Natural killer cell (primary cell): ENCODE data around the gene STX11. TPM values are rescaled to one million over a fixed set of nuclear protein-coding genes. Genes with fewer than 3 reads are reported as not detected.

ENCODE experiments used
- ATAC-seq, 3 donors: fragments of 150-1000 bp in 2 of 3; fragments of 200-7000 bp in 1 of 3; cut with Tn5 transposase; 1 replicate in 1 of 3; 2 replicates in 2 of 3; pipeline ENCODE4 v1.10.0; 2021; ENCODE audit warnings: mild to moderate bottlenecking in 2 of 3, moderate library complexity in 2 of 3
- DNase-seq, 2 donors: peaks; one replicate each; pipeline versions ENCODE4 v3.0.0 to v3.0.0-alpha.2; 2013 to 2021; ENCODE audit warnings: mixed read lengths in 1 of 2
- H3K27ac ChIP-seq: one replicate; pipeline ENCODE4 v1.5.1; 2013; ENCODE audit warnings: mild to moderate bottlenecking, low read length
- H3K27me3 ChIP-seq: one replicate; pipeline ENCODE4 v1.6.1; 2013; ENCODE audit warnings: low read length; ENCODE audit not compliant: control insufficient read depth, insufficient read depth
- H3K36me3 ChIP-seq: one replicate; pipeline ENCODE4 v1.6.1; 2013; ENCODE audit warnings: low read length; ENCODE audit not compliant: control insufficient read depth, insufficient read depth
- H3K4me1 ChIP-seq: one replicate; pipeline ENCODE4 v1.6.1; 2013; ENCODE audit warnings: low read length; ENCODE audit not compliant: control insufficient read depth, insufficient read depth
- H3K4me3 ChIP-seq: one replicate; pipeline ENCODE4 v1.5.1; 2013; ENCODE audit warnings: low read length
- H3K9me3 ChIP-seq: one replicate; pipeline ENCODE4 v1.6.1; 2013; ENCODE audit warnings: low read length; ENCODE audit not compliant: control insufficient read depth, insufficient read depth
- H3K27ac Mint-ChIP-seq, 2 donors: one replicate each; pipeline ENCODE4 v1.8.0; 2022; ENCODE audit warnings: mild to moderate bottlenecking in 2 of 2, mixed read lengths in 2 of 2, moderate library complexity in 1 of 2
- H3K27me3 Mint-ChIP-seq, 2 donors: one replicate each; pipeline ENCODE4 v1.8.0; 2022; ENCODE audit warnings: low read depth in 2 of 2, mixed read lengths in 2 of 2
- H3K36me3 Mint-ChIP-seq: one replicate; pipeline ENCODE4 v1.8.0; 2022; ENCODE audit warnings: mixed read lengths
- H3K4me1 Mint-ChIP-seq, 2 donors: one replicate each; pipeline ENCODE4 v1.8.0; 2022; ENCODE audit warnings: mixed read lengths in 2 of 2
- H3K4me3 Mint-ChIP-seq: one replicate; pipeline ENCODE4 v1.8.0; 2022; ENCODE audit warnings: mild to moderate bottlenecking, moderate library complexity, mixed read lengths
- H3K9me3 Mint-ChIP-seq, 2 donors: one replicate each; pipeline ENCODE4 v1.8.0; 2022; ENCODE audit warnings: mixed read lengths in 2 of 2
- WGBS: methylation state at CpG from one replicate; pipeline ENCODE4 v1.1.7; 2013; ENCODE audit warnings: missing lambda C conversion rate; ENCODE audit not compliant: insufficient coverage; 5-methylcytosine and 5-hydroxymethylcytosine counted together
- intact Hi-C: fragments of 100-400 bp; cut with micrococcal nuclease; formaldehyde crosslinking; loops from one replicate; pipeline ENCODE4 v1.14.2; 2022
- total RNA-seq, 4 donors: library from RNA; stranded (reverse); fragments of 120-200 nt in 1 of 4; gene quantifications; one replicate each; pipeline versions ENCODE4 v1.2.3 to v1.2.4, GENCODE V29; 2013 to 2022
- TF ChIP-seq, protein P1 (sequence below): fragments of 200-600 bp; IDR thresholded peaks from one replicate; pipeline ENCODE4 v1.8.0; 2022; ENCODE audit warnings: antibody characterized with exemption

The STX11 gene
- total RNA-seq, 3 donors from 2014 or later (not counting 1 experiment from before 2014, with no cell fraction given): 21.9 to 38.3 (median 34.2) TPM

DNA sequence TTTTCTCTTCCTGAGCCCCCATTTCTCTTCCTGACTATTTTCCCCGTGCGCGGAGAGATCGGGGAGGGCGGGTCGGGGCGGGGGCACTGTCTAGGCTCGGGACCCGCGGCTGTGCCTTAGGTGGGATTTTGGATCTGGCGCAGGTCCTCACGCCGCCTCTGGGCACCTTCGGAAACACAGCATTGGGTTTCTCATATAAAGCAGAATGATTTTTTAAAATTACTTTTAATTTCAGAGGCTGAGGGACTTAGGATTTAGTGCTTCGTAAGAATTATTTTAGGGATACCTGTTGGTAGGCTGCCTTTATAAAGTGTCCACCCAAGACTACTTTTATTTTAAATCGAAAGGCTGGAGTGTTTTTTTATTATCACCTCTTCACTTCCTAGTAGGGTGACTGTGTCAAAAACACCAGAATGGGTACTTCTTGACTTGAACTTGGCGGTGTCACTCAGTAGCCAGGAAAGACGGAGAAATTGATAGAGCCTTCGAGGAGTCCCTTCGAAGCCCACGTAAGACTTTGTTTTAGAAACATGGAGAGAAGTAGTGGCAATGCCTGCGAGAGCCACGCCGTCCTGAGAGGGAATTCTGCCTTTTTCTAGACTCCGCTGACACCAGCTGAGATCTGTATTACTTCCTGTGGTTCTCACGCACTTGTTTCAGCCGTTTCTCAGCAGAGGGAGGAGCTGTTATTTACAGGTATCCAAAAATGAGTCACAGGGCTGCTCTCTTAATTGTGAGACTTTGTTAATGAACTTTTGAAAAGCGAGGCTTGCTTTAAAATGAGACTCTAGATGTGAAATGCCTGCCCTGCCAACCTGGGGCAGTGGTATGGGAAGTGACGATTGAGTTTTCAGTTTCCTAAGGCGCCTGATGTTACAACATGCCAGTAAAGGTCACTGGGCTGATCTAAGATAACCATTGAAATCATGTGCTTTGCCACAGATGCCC, 667 bp downstream of the STX11 start:
- intact Hi-C loops: loop anchor here (1.0 to 10.0 kb wide), 7 partner anchors 46 to 201 kb away; partner anchors contain the start of gene SF3B5
- TF ChIP-seq, protein P1, sequence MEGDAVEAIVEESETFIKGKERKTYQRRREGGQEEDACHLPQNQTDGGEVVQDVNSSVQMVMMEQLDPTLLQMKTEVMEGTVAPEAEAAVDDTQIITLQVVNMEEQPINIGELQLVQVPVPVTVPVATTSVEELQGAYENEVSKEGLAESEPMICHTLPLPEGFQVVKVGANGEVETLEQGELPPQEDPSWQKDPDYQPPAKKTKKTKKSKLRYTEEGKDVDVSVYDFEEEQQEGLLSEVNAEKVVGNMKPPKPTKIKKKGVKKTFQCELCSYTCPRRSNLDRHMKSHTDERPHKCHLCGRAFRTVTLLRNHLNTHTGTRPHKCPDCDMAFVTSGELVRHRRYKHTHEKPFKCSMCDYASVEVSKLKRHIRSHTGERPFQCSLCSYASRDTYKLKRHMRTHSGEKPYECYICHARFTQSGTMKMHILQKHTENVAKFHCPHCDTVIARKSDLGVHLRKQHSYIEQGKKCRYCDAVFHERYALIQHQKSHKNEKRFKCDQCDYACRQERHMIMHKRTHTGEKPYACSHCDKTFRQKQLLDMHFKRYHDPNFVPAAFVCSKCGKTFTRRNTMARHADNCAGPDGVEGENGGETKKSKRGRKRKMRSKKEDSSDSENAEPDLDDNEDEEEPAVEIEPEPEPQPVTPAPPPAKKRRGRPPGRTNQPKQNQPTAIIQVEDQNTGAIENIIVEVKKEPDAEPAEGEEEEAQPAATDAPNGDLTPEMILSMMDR: peak; percentile 46
- peak overlapping the region; percentile 91 for H3K4me3 Mint-ChIP-seq
- Histone ChIP-seq H3K27me3 (no peaks in the 10 kb centered on the region), H3K27ac (peak overlapping the region; percentile 90), H3K9me3 (no peaks in the 10 kb centered on the region), H3K4me1 (peaks cover 21% of the 10 kb centered on the region), H3K36me3 (peaks cover 5% of the 10 kb centered on the region), H3K4me3 (peak overlapping the region; percentile 55)
- H3K36me3 Mint-ChIP-seq: peaks cover 8% of the 10 kb centered on the region
- ATAC-seq (peak; percentile 77 to 86 (median 79)), DNase-seq (peak; percentile 64 to 87)
- H3K9me3 Mint-ChIP-seq: no peaks in the 10 kb centered on the region
- WGBS: 0% methylated on average over 29 of the region's 30 CpGs
- peaks cover 52% of the 10 kb centered on the region in 2 donors for H3K4me1 Mint-ChIP-seq
- H3K27ac Mint-ChIP-seq: peak overlapping the region; percentile 94 to 96
- H3K27me3 Mint-ChIP-seq: no peaks in the 10 kb centered on the region

DNA sequence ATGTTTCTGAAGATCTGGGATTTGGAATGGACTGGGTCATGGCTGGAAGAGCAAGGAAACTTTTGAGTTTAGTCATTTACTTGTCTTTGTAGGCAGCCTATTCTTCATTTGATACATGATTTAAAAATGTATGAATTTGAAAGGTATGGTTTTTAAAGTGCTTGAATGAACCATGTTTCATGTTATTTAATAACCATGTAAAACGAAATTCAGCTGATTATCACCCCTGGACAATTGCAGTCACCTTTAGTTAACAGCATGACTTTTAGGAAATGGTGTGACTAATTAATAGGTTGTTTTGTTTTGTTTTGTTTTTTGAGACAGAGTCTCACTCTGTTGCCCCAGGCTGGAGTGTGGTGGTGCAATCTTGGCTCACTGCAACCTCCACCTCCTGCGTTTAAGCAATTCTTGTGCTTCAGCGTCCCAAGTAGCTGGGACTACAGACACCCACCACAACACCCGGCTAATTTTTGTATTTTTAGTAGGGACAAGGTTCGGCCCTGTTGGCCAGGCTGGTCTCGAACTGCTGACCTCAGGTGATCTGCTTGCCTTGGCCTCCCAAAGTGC, 2.1 kb downstream of the STX11 start:
- H3K36me3 Mint-ChIP-seq: peaks cover 8% of the 10 kb centered on the region
- H3K9me3 Mint-ChIP-seq: no peaks in the 10 kb centered on the region
- peaks cover 65 to 66% of the 10 kb centered on the region in 2 donors for H3K4me1 Mint-ChIP-seq
- Histone ChIP-seq H3K27me3 (no peaks in the 10 kb centered on the region), H3K4me1 (peaks cover 30% of the 10 kb centered on the region), H3K27ac (peak overlapping the region; percentile 90), H3K9me3 (no peaks in the 10 kb centered on the region), H3K4me3 (no peak overlapping the region), H3K36me3 (peaks cover 10% of the 10 kb centered on the region)
- TF ChIP-seq, protein P1: no peak
- DNase-seq (no peak), ATAC-seq (no peak)
- intact Hi-C loops: loop anchor here (5.0 to 10.0 kb wide), 2 partner anchors 152 to 200 kb away; no protein-coding TSS in a partner anchor
- WGBS: 90% methylated on average over 6 of the region's 6 CpGs
- H3K4me3 Mint-ChIP-seq: peak overlapping the region; percentile 91
- peak overlapping the region; percentile 94 to 96 for H3K27ac Mint-ChIP-seq
- H3K27me3 Mint-ChIP-seq: no peaks in the 10 kb centered on the region

DNA sequence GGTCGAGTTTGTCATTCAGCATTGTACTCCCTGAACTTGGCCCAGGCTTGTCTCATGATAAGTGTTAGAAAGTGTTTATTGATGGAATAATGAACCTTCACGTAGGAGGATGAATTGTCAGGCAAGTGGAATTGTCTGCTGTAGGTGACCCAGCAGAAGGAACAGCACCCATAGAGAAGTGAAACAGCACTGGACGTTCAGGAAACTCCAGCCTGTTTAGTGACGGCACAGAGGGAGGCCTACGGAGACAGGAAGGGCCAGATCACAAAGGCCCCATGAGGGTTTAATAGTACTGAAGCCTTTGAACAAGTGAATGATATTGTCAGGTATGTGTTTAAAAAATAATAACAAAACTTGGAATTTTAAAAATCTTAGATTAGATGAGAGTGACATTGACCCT, 2.9 kb downstream of the STX11 start:
- Mint-ChIP-seq H3K4me3 (peak overlapping the region; percentile 91), H3K27ac (peak overlapping the region; percentile 94 to 96), H3K4me1 (peaks cover 69 to 75% of the 10 kb centered on the region in 2 donors), H3K36me3 (peaks cover 12% of the 10 kb centered on the region), H3K9me3 (no peaks in the 10 kb centered on the region), H3K27me3 (no peaks in the 10 kb centered on the region)
- 82% methylated on average over 5 of the region's 5 CpGs for WGBS
- Histone ChIP-seq H3K27ac (no peak overlapping the region), H3K36me3 (peaks cover 10% of the 10 kb centered on the region), H3K4me3 (no peak overlapping the region), H3K27me3 (no peaks in the 10 kb centered on the region), H3K9me3 (no peaks in the 10 kb centered on the region), H3K4me1 (peaks cover 30% of the 10 kb centered on the region)
- TF ChIP-seq, protein P1: no peak
- DNase-seq: peak in 1 of 2 donors; percentile 10
- intact Hi-C loops: loop anchor here (5.0 to 10.0 kb wide), 2 partner anchors 152 to 199 kb away; no protein-coding TSS in a partner anchor
- ATAC-seq: no peak
